Stimulated activated CD8-positive, alpha-beta memory T cell treated with anti-CD3 and anti-CD28 coated beads, Interleukin-4, amount 100 ng/mL, for 1 hour (primary cell): ENCODE results near the gene PPP1R10.

ENCODE experiments used
- DNase-seq, 2 donors: peaks; one replicate each; pipeline ENCODE4 v3.0.0-alpha.2; 2020; ENCODE audit warnings: low read depth in 2 of 2, low spot score in 1 of 2

The PPP1R10 gene

GRCh38 chr6:30599625-30600324, 17.3 kb downstream of the PPP1R10 start:
- DNase-seq = no peak

- no peak for DNase-seq
Observed at GRCh38 chr6:30598912-30599624, 18.0 kb downstream of the PPP1R10 start.

GRCh38 chr6:30597315-30598144, 19.5 kb downstream of the PPP1R10 start:
- DNase-seq = peak; percentile 62 to 63

- no peak for DNase-seq
Observed at GRCh38 chr6:30592287-30592686, 24.8 kb downstream of the PPP1R10 start.

- no peak for DNase-seq
Observed at GRCh38 chr6:30591008-30591407, 26.0 kb downstream of the PPP1R10 start.

GRCh38 chr6:30590509-30590908, 26.5 kb downstream of the PPP1R10 start:
- DNase-seq = no peak

- no peak for DNase-seq
Observed at GRCh38 chr6:30589754-30590358, 27.2 kb downstream of the PPP1R10 start.

- no peak for DNase-seq
Observed at GRCh38 chr6:30583921-30584320, 33.1 kb downstream of the PPP1R10 start.

GRCh38 chr6:30578051-30578450, 39.0 kb downstream of the PPP1R10 start:
- no peak for DNase-seq

GRCh38 chr6:30573113-30573512, 43.9 kb downstream of the PPP1R10 start:
- no peak for DNase-seq

GRCh38 chr6:30572148-30572547, 44.9 kb downstream of the PPP1R10 start:
- DNase-seq = no peak

GRCh38 chr6:30571762-30572082, 45.3 kb downstream of the PPP1R10 start:
- no peak for DNase-seq

GRCh38 chr6:30571075-30571761, 45.8 kb downstream of the PPP1R10 start, which contains the start of gene ABCF1:
Gene ABCF1 (plus strand): TSS chr6:30571442. CDS start chr6:30571488, 46 bp downstream.
- DNase-seq = peak; percentile 99

GRCh38 chr6:30570740-30571074, 46.3 kb downstream of the PPP1R10 start:
- no peak for DNase-seq

- no peak for DNase-seq
Observed at GRCh38 chr6:30570263-30570662, 46.8 kb downstream of the PPP1R10 start.

GRCh38 chr6:30568245-30568644, 48.8 kb downstream of the PPP1R10 start:
- DNase-seq = no peak

- no peak for DNase-seq
Observed at GRCh38 chr6:30565772-30566171, 51.3 kb downstream of the PPP1R10 start.

- DNase-seq = no peak
Observed at GRCh38 chr6:30564114-30564513, 52.9 kb downstream of the PPP1R10 start.

- no peak for DNase-seq
Observed at GRCh38 chr6:30562470-30563425, 54.3 kb downstream of the PPP1R10 start.

- DNase-seq = no peak
Observed at GRCh38 chr6:30560930-30561329, 56.1 kb downstream of the PPP1R10 start.
